H1 (cell line): ENCODE data around the gene KIF23. TPM values are rescaled to one million over a fixed set of nuclear protein-coding genes. Genes with fewer than 3 reads are reported as not detected.

Experiments used
- CTCF ChIA-PET: fragments of 300-600 bp; sonication (Branson Sonifier 250); formaldehyde crosslinking; loops from one replicate; lab custom pipeline; 2021; ENCODE audit not compliant: partially characterized antibody; lab: Charles Lee
- POLR2A ChIA-PET: fragments of 300-600 bp; sonication (Branson Sonifier 250); formaldehyde crosslinking; loops from one replicate; lab custom pipeline; 2021; ENCODE audit warnings: inconsistent platforms; ENCODE audit not compliant: partially characterized antibody; lab: Charles Lee
- DNase-seq, 2 experiments: peaks; one replicate each; pipeline versions ENCODE4 v3.0.0 to v3.0.0-alpha.2; 2010 to 2022; ENCODE audit warnings: low spot score in 2 of 2, low read depth in 1 of 2, mixed read lengths in 1 of 2
- FAIRE-seq: peaks from 2 replicates; lab custom pipeline; 2011; peaks lifted over from hg19 to GRCh38; lab: Jason Lieb, UNC
- H2AFZ ChIP-seq: 2 replicates; pipeline ENCODE4 v1.8.1; 2012; ENCODE audit warnings: low read length, inconsistent platforms
- H2AK5ac ChIP-seq: 2 replicates; pipeline ENCODE4 v1.6.1; 2013; ENCODE audit warnings: low read depth, low read length
- H2BK120ac ChIP-seq: replicated peaks from 2 replicates; pipeline ENCODE3; 2013; ENCODE audit warnings: low read depth, low read length, inconsistent platforms
- H2BK12ac ChIP-seq: 2 replicates; pipeline ENCODE4 v1.6.1; 2013; ENCODE audit warnings: low read depth, low read length
- H2BK15ac ChIP-seq: 2 replicates; pipeline ENCODE4 v1.6.1; 2013; ENCODE audit warnings: low read length
- H2BK20ac ChIP-seq: 2 replicates; pipeline ENCODE4 v1.6.1; 2013; ENCODE audit warnings: low read length
- H2BK5ac ChIP-seq: 2 replicates; pipeline ENCODE4 v1.6.1; 2013; ENCODE audit warnings: low read depth, low read length
- H3K14ac ChIP-seq: 2 replicates; pipeline ENCODE4 v1.6.1; 2013; ENCODE audit warnings: inconsistent platforms; ENCODE audit not compliant: insufficient read length
- H3K18ac ChIP-seq: 2 replicates; pipeline ENCODE4 v1.6.1; 2013; ENCODE audit warnings: low read length; ENCODE audit errors: extremely low read depth
- H3K23ac ChIP-seq: 2 replicates; pipeline ENCODE4 v1.6.1; 2013; ENCODE audit warnings: inconsistent platforms; ENCODE audit not compliant: insufficient read length
- H3K23me2 ChIP-seq: 2 replicates; pipeline ENCODE4 v1.6.1; 2013; ENCODE audit warnings: low read depth, low read length
- H3K27ac ChIP-seq: 2 replicates; pipeline ENCODE4 v1.6.1; 2011; ENCODE audit warnings: low read depth, low read length, inconsistent platforms
- H3K27me3 ChIP-seq, 4 experiments: replicated peaks in 1 of 4; 1 replicate in 1 of 4; 2 replicates in 3 of 4; pipeline versions ENCODE4 v1.6.1 to v1.8.1; 2011 to 2013; ENCODE audit warnings: low read length in 3 of 4, mild to moderate bottlenecking in 3 of 4, inconsistent platforms in 2 of 4, mixed read lengths in 2 of 4, moderate library complexity in 1 of 4; ENCODE audit not compliant: control insufficient read depth in 3 of 4, insufficient read depth in 3 of 4; ENCODE audit errors: extremely low read depth in 1 of 4
- H3K36me3 ChIP-seq, 4 experiments: 2 replicates each; pipeline versions ENCODE4 v1.6.1 to v1.8.1; 2011 to 2013; ENCODE audit warnings: mild to moderate bottlenecking in 4 of 4, low read length in 3 of 4, moderate library complexity in 2 of 4, control low read depth in 1 of 4, inconsistent platforms in 1 of 4; ENCODE audit not compliant: insufficient read depth in 4 of 4, control insufficient read depth in 2 of 4
- H3K4ac ChIP-seq: replicated peaks from 2 replicates; pipeline ENCODE3; 2013; ENCODE audit warnings: low read length, low read depth, mixed read lengths, inconsistent platforms; ENCODE audit not compliant: insufficient read length
- H3K4me1 ChIP-seq, 4 experiments: replicated peaks in 1 of 4; 1 replicate in 1 of 4; 2 replicates in 3 of 4; pipeline versions ENCODE4 v1.6.1 to v1.8.1; 2011 to 2013; ENCODE audit warnings: low read length in 3 of 4, inconsistent platforms in 2 of 4, mixed read lengths in 1 of 4; ENCODE audit not compliant: insufficient read depth in 4 of 4, control insufficient read depth in 3 of 4
- H3K4me2 ChIP-seq, 2 experiments: 2 replicates each; pipeline versions ENCODE4 v1.6.1 to v1.8.1; 2011 to 2013; ENCODE audit warnings: low read depth in 2 of 2, low read length in 2 of 2, control low read depth in 1 of 2, inconsistent platforms in 1 of 2, mild to moderate bottlenecking in 1 of 2; ENCODE audit not compliant: insufficient read depth in 1 of 2
- H3K4me3 ChIP-seq, 4 experiments: fragments of 200-600, 300-600 bp in 1 of 4; sonication (generic), shearing (Covaris generic), sonication (Bioruptor Twin) in 1 of 4; 2 replicates each; pipeline versions ENCODE4 v1.5.1 to v1.8.1; 2011 to 2016; ENCODE audit warnings: low read length in 4 of 4, low read depth in 3 of 4, control low read depth in 2 of 4, inconsistent platforms in 2 of 4, mild to moderate bottlenecking in 2 of 4, mixed read lengths in 1 of 4, moderate library complexity in 1 of 4; ENCODE audit not compliant: insufficient read depth in 2 of 4; ENCODE audit errors: extremely low read depth in 1 of 4
- H3K56ac ChIP-seq: replicated peaks from 2 replicates; pipeline ENCODE3; 2013; ENCODE audit warnings: low read depth, mild to moderate bottlenecking, mixed read lengths, low read length, inconsistent platforms; ENCODE audit not compliant: insufficient read length
- H3K79me1 ChIP-seq: 2 replicates; pipeline ENCODE4 v1.6.1; 2013; ENCODE audit warnings: low read depth, low read length, control low read depth
- H3K79me2 ChIP-seq, 2 experiments: 2 replicates each; pipeline versions ENCODE4 v1.6.1 to v1.8.1; 2012 to 2013; ENCODE audit warnings: low read length in 2 of 2, mild to moderate bottlenecking in 2 of 2, inconsistent platforms in 1 of 2; ENCODE audit not compliant: insufficient read depth in 2 of 2, control insufficient read depth in 1 of 2
- H3K9ac ChIP-seq, 4 experiments: replicated peaks in 1 of 4; 1 replicate in 1 of 4; 2 replicates in 3 of 4; pipeline versions ENCODE4 v1.6.1 to v1.8.1; 2011 to 2013; ENCODE audit warnings: low read depth in 3 of 4, low read length in 3 of 4, control low read depth in 2 of 4, mild to moderate bottlenecking in 2 of 4, moderate library complexity in 2 of 4, inconsistent platforms in 1 of 4; ENCODE audit errors: extremely low read depth in 1 of 4
- H3K9me3 ChIP-seq, 2 experiments: 2 replicates each; pipeline versions ENCODE4 v1.6.1 to v1.8.1; 2012 to 2013; ENCODE audit warnings: mild to moderate bottlenecking in 2 of 2, moderate library complexity in 2 of 2, control low read depth in 1 of 2, inconsistent platforms in 1 of 2, low read depth in 1 of 2, low read length in 1 of 2, mixed read lengths in 1 of 2; ENCODE audit not compliant: insufficient read depth in 2 of 2
- H4K20me1 ChIP-seq, 2 experiments: replicated peaks in 1 of 2; 2 replicates each; pipeline versions ENCODE3 to v1.8.1; 2011 to 2013; ENCODE audit warnings: inconsistent platforms in 2 of 2, low read length in 2 of 2, mild to moderate bottlenecking in 1 of 2; ENCODE audit not compliant: insufficient read depth in 2 of 2, control insufficient read depth in 1 of 2
- H4K5ac ChIP-seq: 2 replicates; pipeline ENCODE4 v1.6.1; 2013; ENCODE audit warnings: low read length, low read depth, mixed read lengths, inconsistent platforms; ENCODE audit not compliant: insufficient read length
- H4K8ac ChIP-seq: 2 replicates; pipeline ENCODE4 v1.8.0; 2013; ENCODE audit warnings: mild to moderate bottlenecking, moderate library complexity, low read length, inconsistent platforms; ENCODE audit not compliant: insufficient read depth; ENCODE audit errors: extremely low read depth
- H4K91ac ChIP-seq: replicated peaks from 2 replicates; pipeline ENCODE3; 2013; ENCODE audit warnings: low read length, mixed read lengths, inconsistent platforms; ENCODE audit not compliant: insufficient read length
- CEBPB ChIP-seq: IDR thresholded peaks from 2 replicates; pipeline ENCODE4 v1.6.1; 2012; ENCODE audit warnings: low read depth, low read length
- EGR1 ChIP-seq: IDR thresholded peaks from 2 replicates; pipeline ENCODE4 v1.6.1; 2011; ENCODE audit warnings: low read depth, low read length, borderline replicate concordance
- EP300 ChIP-seq, 2 experiments: IDR thresholded peaks; 1 replicate in 1 of 2; 2 replicates in 1 of 2; pipeline ENCODE4 v1.6.1; 2011 to 2012; ENCODE audit warnings: low read depth in 2 of 2, low read length in 2 of 2, mild to moderate bottlenecking in 2 of 2, borderline replicate concordance in 1 of 2, inconsistent platforms in 1 of 2, moderate library complexity in 1 of 2
- GTF2F1 ChIP-seq: IDR thresholded peaks from 2 replicates; pipeline ENCODE4 v1.6.1; 2012; ENCODE audit warnings: low read depth, low read length, improper control_type of control experiment, borderline replicate concordance
- MAFK ChIP-seq: IDR thresholded peaks from 2 replicates; pipeline ENCODE4 v1.6.1; 2012; ENCODE audit warnings: low read depth, mild to moderate bottlenecking, improper control_type of control experiment, low read length
- PHF8 ChIP-seq: fragments of 200-600 bp; sonication (generic); conservative IDR thresholded peaks from 2 replicates; pipeline ENCODE4 v1.7.1; 2012; ENCODE audit warnings: low read depth, mild to moderate bottlenecking, inconsistent platforms, low read length, moderate library complexity
- POLR2AphosphoS5 ChIP-seq: IDR thresholded peaks from 2 replicates; pipeline ENCODE4 v1.6.1; 2011; ENCODE audit warnings: low read depth, low read length
- SAP30 ChIP-seq: fragments of 300-600 bp; sonication (generic); IDR thresholded peaks from 2 replicates; pipeline ENCODE4 v1.7.1; 2012; ENCODE audit warnings: low read length, moderate library complexity, mild to moderate bottlenecking, inconsistent platforms; ENCODE audit not compliant: insufficient read depth, insufficient replicate concordance
- WGBS, 2 experiments: shearing (Covaris generic) in 1 of 2; methylation state at CpG; one replicate each; pipeline versions ENCODE4 v1.1.6 to v1.1.7; 2013 to 2015; ENCODE audit warnings: low lambda C conversion rate in 2 of 2, mixed read lengths in 2 of 2, inconsistent platforms in 1 of 2, low coverage in 1 of 2, missing lambda C conversion rate in 1 of 2; ENCODE audit not compliant: insufficient replicate concordance in 2 of 2, insufficient coverage in 1 of 2, insufficient read length in 1 of 2; ENCODE audit errors: extremely low coverage in 1 of 2, missing lambda C conversion rate in 1 of 2; 5-methylcytosine and 5-hydroxymethylcytosine counted together
- polyA plus RNA-seq, 7 experiments: library from polyadenylated mRNA; depleted of rRNA in 3 of 7; stranded (reverse) in 5 of 7; unstranded in 2 of 7; fragments of >200 nt in 5 of 7; fragments of 200-250 nt in 2 of 7; gene quantifications; 1 replicate in 5 of 7; 2 replicates in 1 of 7; 4 replicates in 1 of 7; pipeline versions ENCODE4 v1.2.1 to v1.2.3, GENCODE V29; 2011 to 2013; ENCODE audit warnings: missing spikeins in 2 of 7, mixed read lengths in 2 of 7
- total RNA-seq: library from RNA; stranded (reverse); fragmentation: NEBNext Ultra II Directional; extraction: Animal tissue kit (Norgen Biotek cat#: 25700); gene quantifications from 2 replicates; pipeline ENCODE4 v1.2.1, GENCODE V29; 2021
- TF ChIP-seq, protein P1 (sequence below): IDR thresholded peaks from 2 replicates; pipeline ENCODE4 v1.6.1; 2012; ENCODE audit warnings: inconsistent platforms
- TF ChIP-seq, protein P2 (sequence below): IDR thresholded peaks from 2 replicates; pipeline ENCODE4 v1.6.1; 2012; ENCODE audit warnings: low read length, inconsistent platforms

The KIF23 gene
- total and polyA plus RNA-seq, 2 of the 8 experiments (the other 6 are each of a cell fraction or from before 2014, with no cell fraction given): 26.2 to 77.4 TPM

DNA sequence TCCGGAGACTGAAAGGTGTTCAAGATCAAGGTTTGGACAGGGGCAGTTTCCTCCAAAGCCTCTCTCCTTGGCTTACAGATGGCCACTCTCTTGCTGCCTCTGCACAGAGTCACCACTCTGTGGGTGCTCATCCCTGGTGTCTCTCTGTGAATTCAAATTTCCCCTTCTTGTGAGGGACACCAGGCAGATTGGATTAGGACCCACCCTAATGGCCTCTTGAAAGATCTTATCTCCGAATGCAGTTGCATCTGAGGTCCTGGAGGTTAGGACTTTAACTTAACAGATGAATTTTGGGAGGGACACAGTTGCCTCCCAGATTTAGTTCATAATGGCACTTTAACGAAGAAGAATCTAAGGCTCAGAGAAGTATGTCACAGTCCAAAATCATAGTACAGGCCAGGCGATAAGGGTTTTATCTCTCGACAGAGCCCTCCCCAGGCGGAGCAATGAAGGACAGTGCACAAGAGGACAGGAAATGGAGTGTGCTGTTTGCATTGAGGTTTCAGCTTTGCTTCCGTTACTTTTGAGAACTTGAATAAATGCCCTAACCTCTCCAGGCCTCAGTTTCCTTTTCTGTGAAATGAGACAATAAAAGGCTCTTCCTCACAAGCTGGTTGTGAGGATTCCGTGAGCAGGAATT is 38.9 kb upstream of the KIF23 start:
- H2BK12ac ChIP-seq: no peak overlapping the region
- H4K91ac ChIP-seq: no peak overlapping the region
- no peaks in the 10 kb centered on the region for H3K79me1 ChIP-seq
- no peak overlapping the region for H3K4me2 ChIP-seq
- H3K4me1 ChIP-seq: no peaks in the 10 kb centered on the region
- H3K56ac ChIP-seq: no peak overlapping the region
- H4K8ac ChIP-seq: no peak overlapping the region
- H4K20me1 ChIP-seq: no peaks in the 10 kb centered on the region
- H2BK5ac ChIP-seq: no peak overlapping the region
- WGBS, 2 experiments: 88% methylated on average over 8 of the region's 8 CpGs; no CpG with 5 or more reads in 1 of the 2 experiments
- no peak overlapping the region for H2BK20ac ChIP-seq
- ChIA-PET POLR2A (interaction anchor here (1.0 to 1.6 kb wide), 2 partner anchors 14 to 31 kb away, joined by 3 to 4 read pairs; no protein-coding TSS in a partner anchor), CTCF (interaction anchor here (1.0 to 2.7 kb wide), 3 partner anchors 20 to 316 kb away, joined by 5 to 13 read pairs (median 7); no protein-coding TSS in a partner anchor)
- no peak overlapping the region for H2BK15ac ChIP-seq
- H3K9ac ChIP-seq: no peak overlapping the region
- no peak for DNase-seq
- no peak overlapping the region for H3K23ac ChIP-seq
- H3K4me3 ChIP-seq: no peak overlapping the region
- no peak overlapping the region for H2AFZ ChIP-seq
- no peak overlapping the region for H4K5ac ChIP-seq
- no peak overlapping the region for H2AK5ac ChIP-seq
- FAIRE-seq: no peak
- H3K23me2 ChIP-seq: no peaks in the 10 kb centered on the region
- H3K79me2 ChIP-seq: no peaks in the 10 kb centered on the region
- H2BK120ac ChIP-seq: no peak overlapping the region
- H3K9me3 ChIP-seq: no peaks in the 10 kb centered on the region
- H3K27ac ChIP-seq: no peak overlapping the region
- no peaks in the 10 kb centered on the region for H3K36me3 ChIP-seq
- H3K4ac ChIP-seq: no peak overlapping the region
- no peaks in the 10 kb centered on the region for H3K27me3 ChIP-seq
- H3K14ac ChIP-seq: no peak overlapping the region
- H3K18ac ChIP-seq: no peak overlapping the region
- TF ChIP-seq PHF8 (no peak), CEBPB (no peak), SAP30 (no peak), POLR2AphosphoS5 (no peak), GTF2F1 (no peak), EGR1 (no peak), EP300 (IDR thresholded peaks at IDR 0.05; ENCODE audit: borderline replicate concordance in 1 of 2, low read depth in 2 of 2, low read length in 2 of 2) (no peak), MAFK (no peak)
- TF ChIP-seq, protein P1, sequence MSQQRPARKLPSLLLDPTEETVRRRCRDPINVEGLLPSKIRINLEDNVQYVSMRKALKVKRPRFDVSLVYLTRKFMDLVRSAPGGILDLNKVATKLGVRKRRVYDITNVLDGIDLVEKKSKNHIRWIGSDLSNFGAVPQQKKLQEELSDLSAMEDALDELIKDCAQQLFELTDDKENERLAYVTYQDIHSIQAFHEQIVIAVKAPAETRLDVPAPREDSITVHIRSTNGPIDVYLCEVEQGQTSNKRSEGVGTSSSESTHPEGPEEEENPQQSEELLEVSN: no peak
- TF ChIP-seq, protein P2, sequence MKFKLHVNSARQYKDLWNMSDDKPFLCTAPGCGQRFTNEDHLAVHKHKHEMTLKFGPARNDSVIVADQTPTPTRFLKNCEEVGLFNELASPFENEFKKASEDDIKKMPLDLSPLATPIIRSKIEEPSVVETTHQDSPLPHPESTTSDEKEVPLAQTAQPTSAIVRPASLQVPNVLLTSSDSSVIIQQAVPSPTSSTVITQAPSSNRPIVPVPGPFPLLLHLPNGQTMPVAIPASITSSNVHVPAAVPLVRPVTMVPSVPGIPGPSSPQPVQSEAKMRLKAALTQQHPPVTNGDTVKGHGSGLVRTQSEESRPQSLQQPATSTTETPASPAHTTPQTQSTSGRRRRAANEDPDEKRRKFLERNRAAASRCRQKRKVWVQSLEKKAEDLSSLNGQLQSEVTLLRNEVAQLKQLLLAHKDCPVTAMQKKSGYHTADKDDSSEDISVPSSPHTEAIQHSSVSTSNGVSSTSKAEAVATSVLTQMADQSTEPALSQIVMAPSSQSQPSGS: no peak
